NOMO-1 treated with dmso at 0.1 percent for 144 hours (cell line): ENCODE measurements around the gene PDZD2.

ENCODE experiments used
- DNase-seq: peaks from one replicate; lab custom pipeline; 2025; ENCODE audit not compliant: unreplicated experiment; lab: John Stamatoyannopoulos, UW

Gene PDZD2

GRCh38 chr5:32160228-32160627 lies 521.3 kb downstream of the PDZD2 start:
- no peak for DNase-seq
